Natural killer cell (primary cell): Measurements from ENCODE around the gene HS3ST3B1. TPM values are rescaled to one million over a fixed set of nuclear protein-coding genes. Genes with fewer than 3 reads are reported as not detected.

Experiments used
- total RNA-seq, 4 donors: library from RNA; stranded (reverse); fragments of 120-200 nt in 1 of 4; gene quantifications; one replicate each; pipeline versions ENCODE4 v1.2.3 to v1.2.4, GENCODE V29; 2013 to 2022

HS3ST3B1 gene
- total RNA-seq, 3 donors from 2014 or later (not counting 1 experiment from before 2014, with no cell fraction given) = 14.1 to 18.6 (median 17.1) TPM

Other genes with a start within 250 kb of the HS3ST3B1 start
- gene COX10, start 231.6 kb upstream of the HS3ST3B1 start, total RNA-seq = 10 to 100 TPM; 12.5 to 17.0 (median 13.5) TPM
- gene CDRT15, start 64.2 kb upstream of the HS3ST3B1 start, total RNA-seq = not detected